IPS-15b (cell line): ENCODE data around the gene NPR3.

Experiments
- H3K27me3 ChIP-seq: one replicate; pipeline ENCODE4 v1.6.1; 2013; ENCODE audit warnings: low read length; ENCODE audit not compliant: control insufficient read depth, insufficient read depth
- H3K36me3 ChIP-seq: one replicate; pipeline ENCODE4 v1.6.1; 2013; ENCODE audit warnings: low read length; ENCODE audit not compliant: control insufficient read depth, insufficient read depth
- H3K4me1 ChIP-seq: one replicate; pipeline ENCODE4 v1.6.1; 2013; ENCODE audit warnings: mild to moderate bottlenecking, low read length; ENCODE audit not compliant: control insufficient read depth, insufficient read depth
- H3K4me3 ChIP-seq: one replicate; pipeline ENCODE4 v1.5.1; 2013; ENCODE audit warnings: low read depth, low read length
- H3K9ac ChIP-seq: one replicate; pipeline ENCODE4 v1.6.1; 2013; ENCODE audit warnings: low read depth, mild to moderate bottlenecking, low read length
- H3K9me3 ChIP-seq: one replicate; pipeline ENCODE4 v1.6.1; 2013; ENCODE audit warnings: mild to moderate bottlenecking, low read length; ENCODE audit not compliant: control insufficient read depth, insufficient read depth

The NPR3 gene

GRCh38 chr5:32710550-32711361, at the start of gene NPR3:
NPR3 (plus strand) TSS chr5:32711321; CDS start chr5:32711777, 456 bp downstream.
- Histone ChIP-seq H3K36me3 (no peaks in the 10 kb centered on the region), H3K4me1 (peaks cover 2% of the 10 kb centered on the region), H3K4me3 (peak within 1 kb of the TSS; percentile 73), H3K9ac (peak within 1 kb of the TSS; percentile 47), H3K9me3 (no peaks in the 10 kb centered on the region), H3K27me3 (peaks cover 82% of the 10 kb centered on the region)

DNA sequence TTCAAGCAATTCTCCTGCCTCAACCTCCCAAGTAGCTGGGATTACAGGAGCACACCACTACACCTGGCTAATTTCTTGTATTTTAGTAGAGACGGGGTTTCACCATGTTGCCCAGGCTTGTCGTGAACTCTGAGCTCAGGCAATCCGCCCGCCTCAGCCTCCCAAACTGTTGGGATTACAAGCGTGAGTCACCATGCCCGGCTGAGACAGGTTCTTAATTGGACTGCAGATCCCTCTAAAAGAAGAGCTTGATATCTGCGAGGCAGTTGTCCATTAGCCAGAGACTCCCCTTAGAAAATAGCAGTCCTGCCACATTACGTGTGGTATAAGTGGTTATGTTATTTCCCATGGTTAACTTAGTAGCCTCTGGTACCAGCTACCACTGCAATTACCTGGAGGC, 46.6 kb upstream of the NPR3 start:
- no peaks in the 10 kb centered on the region for H3K27me3 ChIP-seq
- peaks cover 4% of the 10 kb centered on the region for H3K9me3 ChIP-seq
- no peaks in the 10 kb centered on the region for H3K4me1 ChIP-seq
- H3K9ac ChIP-seq, result no peak overlapping the region
- H3K4me3 ChIP-seq, result no peak overlapping the region
- no peaks in the 10 kb centered on the region for H3K36me3 ChIP-seq

- Histone ChIP-seq H3K4me1 (no peaks in the 10 kb centered on the region), H3K27me3 (no peaks in the 10 kb centered on the region), H3K9ac (no peak overlapping the region), H3K36me3 (no peaks in the 10 kb centered on the region), H3K4me3 (no peak overlapping the region), H3K9me3 (peaks cover 4% of the 10 kb centered on the region)
Observed at GRCh38 chr5:32668552-32668951, 42.6 kb upstream of the NPR3 start.

DNA sequence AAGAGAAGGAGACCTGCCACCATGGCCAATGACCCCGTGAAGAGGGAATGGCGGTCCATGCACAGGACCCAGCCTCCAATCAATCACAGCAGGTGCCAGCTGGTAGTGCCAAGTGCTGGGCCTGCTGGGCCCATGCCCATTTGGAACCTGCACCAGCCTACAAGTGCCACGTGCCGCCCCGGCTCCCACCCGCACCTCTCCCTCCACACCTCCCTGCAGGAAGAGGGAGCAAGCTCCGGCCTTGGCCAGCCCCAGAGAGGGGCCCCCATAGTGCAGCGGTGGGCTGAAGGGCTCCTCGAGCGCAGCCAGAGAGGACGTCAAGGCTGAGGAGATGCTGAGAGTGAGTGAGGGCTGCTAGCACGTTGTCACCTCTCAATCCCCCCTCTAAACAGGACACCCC, 37.8 kb upstream of the NPR3 start:
- H3K27me3 ChIP-seq, result no peaks in the 10 kb centered on the region
- H3K4me3 ChIP-seq, result no peak overlapping the region
- no peak overlapping the region for H3K9ac ChIP-seq
- H3K36me3 ChIP-seq, result no peaks in the 10 kb centered on the region
- H3K9me3 ChIP-seq, result no peaks in the 10 kb centered on the region
- no peaks in the 10 kb centered on the region for H3K4me1 ChIP-seq

- no peaks in the 10 kb centered on the region for H3K36me3 ChIP-seq
- H3K9me3 ChIP-seq, result no peaks in the 10 kb centered on the region
- no peaks in the 10 kb centered on the region for H3K27me3 ChIP-seq
- no peak overlapping the region for H3K9ac ChIP-seq
- no peaks in the 10 kb centered on the region for H3K4me1 ChIP-seq
- H3K4me3 ChIP-seq, result no peak overlapping the region
Observed at GRCh38 chr5:32677023-32677422, 34.1 kb upstream of the NPR3 start.

DNA sequence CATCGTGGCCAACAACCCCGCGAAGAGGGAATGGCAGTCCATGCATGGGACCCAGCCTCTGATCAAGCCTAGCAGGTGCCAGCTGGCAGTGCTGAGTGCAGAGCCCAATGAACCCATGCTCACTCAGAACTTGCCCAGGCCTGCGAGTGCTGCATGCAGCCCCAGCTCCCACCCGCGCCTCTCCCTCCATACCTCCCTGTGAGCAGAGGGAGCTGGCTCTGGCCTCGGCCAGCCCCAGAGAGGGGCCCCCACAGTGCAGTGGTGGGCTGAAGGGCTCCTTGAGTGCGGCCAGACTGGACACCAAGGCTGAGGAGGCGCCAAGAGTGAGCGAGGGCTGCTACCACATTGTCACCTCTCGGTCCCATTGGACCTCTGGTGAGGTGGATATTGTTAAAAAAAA, 32.6 kb upstream of the NPR3 start:
- no peak overlapping the region for H3K4me3 ChIP-seq
- peaks cover 3% of the 10 kb centered on the region for H3K9me3 ChIP-seq
- H3K9ac ChIP-seq, result no peak overlapping the region
- H3K27me3 ChIP-seq, result no peaks in the 10 kb centered on the region
- H3K4me1 ChIP-seq, result no peaks in the 10 kb centered on the region
- no peaks in the 10 kb centered on the region for H3K36me3 ChIP-seq

DNA sequence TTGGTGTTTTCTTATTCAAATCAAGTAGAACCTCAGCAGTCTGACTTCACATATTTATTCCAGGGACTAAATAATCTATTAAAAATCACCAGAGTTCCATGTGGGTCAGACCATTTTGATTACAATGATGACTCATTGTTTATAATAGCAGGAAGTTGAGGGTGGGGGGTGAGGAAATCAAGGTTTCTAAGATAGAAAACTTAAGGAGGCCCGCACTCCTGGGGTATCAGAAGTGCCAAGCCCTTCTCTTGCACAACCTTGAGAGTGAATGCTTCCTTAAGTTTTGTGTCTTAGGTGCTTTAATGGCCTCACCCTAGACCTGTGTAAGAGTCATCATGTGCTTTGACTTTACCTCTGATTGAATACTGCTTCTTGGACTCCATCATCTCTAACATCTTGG, 31.9 kb upstream of the NPR3 start:
- H3K36me3 ChIP-seq, result no peaks in the 10 kb centered on the region
- no peaks in the 10 kb centered on the region for H3K27me3 ChIP-seq
- peaks cover 9% of the 10 kb centered on the region for H3K9me3 ChIP-seq
- no peak overlapping the region for H3K4me3 ChIP-seq
- H3K4me1 ChIP-seq, result no peaks in the 10 kb centered on the region
- no peak overlapping the region for H3K9ac ChIP-seq

- H3K27me3 ChIP-seq, result no peaks in the 10 kb centered on the region
- H3K4me1 ChIP-seq, result no peaks in the 10 kb centered on the region
- H3K9ac ChIP-seq, result no peak overlapping the region
Observed at GRCh38 chr5:32680183-32680582, 30.9 kb upstream of the NPR3 start.

DNA sequence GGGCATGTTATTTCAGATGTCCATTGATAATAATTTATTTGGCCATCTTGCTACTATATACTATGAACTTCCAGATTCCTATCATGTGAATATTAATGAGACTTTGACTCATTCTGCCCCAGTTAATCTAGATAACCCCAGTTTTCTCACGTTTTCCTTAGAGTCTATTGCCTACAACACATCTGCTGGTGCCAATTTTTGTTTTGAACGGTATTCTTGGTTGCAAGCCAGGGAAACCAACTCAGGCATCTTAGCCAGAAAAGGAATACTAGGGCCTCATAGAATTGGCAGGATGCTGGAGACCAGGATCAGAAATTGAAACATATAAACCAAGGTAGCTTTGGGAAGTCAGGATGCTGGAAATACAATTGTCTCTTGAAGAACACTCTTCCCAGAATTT, 28.0 kb upstream of the NPR3 start:
- no peaks in the 10 kb centered on the region for H3K27me3 ChIP-seq
- no peaks in the 10 kb centered on the region for H3K4me1 ChIP-seq
- no peaks in the 10 kb centered on the region for H3K36me3 ChIP-seq
- no peak overlapping the region for H3K9ac ChIP-seq
- no peak overlapping the region for H3K4me3 ChIP-seq
- peaks cover 19% of the 10 kb centered on the region for H3K9me3 ChIP-seq

More at GRCh38 chr5:32680183-32680582, 30.9 kb upstream of the NPR3 start:
- Histone ChIP-seq H3K4me3 (no peak overlapping the region), H3K9me3 (peaks cover 17% of the 10 kb centered on the region), H3K36me3 (no peaks in the 10 kb centered on the region)

DNA sequence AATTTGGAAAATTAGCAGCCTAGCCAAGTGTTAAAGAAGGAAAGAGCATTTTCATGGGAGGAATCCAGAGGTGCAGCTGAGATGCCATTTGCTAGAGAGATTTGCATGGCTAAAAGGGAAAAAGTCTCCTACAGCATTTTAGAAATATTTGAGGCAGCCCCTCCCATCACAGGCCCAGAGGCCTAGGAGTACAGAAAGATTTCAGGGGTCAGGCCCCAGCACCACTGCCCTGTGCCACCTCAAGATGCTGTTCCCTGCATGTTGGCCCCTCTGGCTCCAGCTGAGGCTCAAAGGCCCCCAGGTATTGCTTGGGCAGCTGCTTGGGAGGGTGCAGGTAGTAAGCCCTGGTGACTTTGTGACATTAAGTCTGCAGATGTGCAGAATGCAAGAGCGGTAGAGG, 26.9 kb upstream of the NPR3 start:
- H3K4me1 ChIP-seq, result no peaks in the 10 kb centered on the region
- no peak overlapping the region for H3K9ac ChIP-seq
- H3K4me3 ChIP-seq, result no peak overlapping the region
- H3K9me3 ChIP-seq, result peaks cover 19% of the 10 kb centered on the region
- no peaks in the 10 kb centered on the region for H3K36me3 ChIP-seq
- no peaks in the 10 kb centered on the region for H3K27me3 ChIP-seq

DNA sequence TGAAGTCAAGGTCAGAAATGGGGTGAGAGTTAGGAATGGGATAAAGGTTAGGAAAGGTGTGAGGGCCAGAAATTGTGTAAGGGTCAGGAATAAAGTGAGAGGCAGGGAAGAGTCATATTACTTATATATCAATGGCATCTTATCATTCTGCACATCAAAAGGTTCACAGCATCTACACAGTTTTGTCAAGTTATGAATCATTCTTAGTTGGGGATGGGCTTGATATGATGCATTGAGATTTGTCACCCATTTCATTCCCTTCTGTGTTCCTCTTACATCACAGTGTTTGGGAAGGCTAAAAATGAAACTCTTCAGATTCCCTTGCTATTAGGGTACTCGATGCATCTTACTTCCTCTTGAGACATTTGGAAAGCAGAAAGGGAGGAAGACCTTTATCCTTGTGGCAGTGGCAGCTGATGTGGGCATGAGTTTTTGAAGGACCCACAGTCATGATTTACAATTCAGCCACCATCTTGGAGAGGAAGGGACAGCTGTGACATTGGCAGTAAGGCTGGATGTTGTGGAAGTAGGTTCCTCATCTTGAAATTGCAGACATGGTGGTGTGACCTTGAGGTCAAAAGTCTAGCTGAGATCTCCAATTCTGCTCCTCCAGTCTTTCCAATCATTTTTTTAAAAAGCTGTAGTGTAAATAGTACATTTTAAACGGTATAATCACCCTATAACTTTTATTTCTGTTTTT, 24.2 kb upstream of the NPR3 start:
- Histone ChIP-seq H3K9me3 (peaks cover 19% of the 10 kb centered on the region), H3K9ac (no peak overlapping the region), H3K4me1 (no peaks in the 10 kb centered on the region), H3K36me3 (no peaks in the 10 kb centered on the region), H3K27me3 (no peaks in the 10 kb centered on the region), H3K4me3 (no peak overlapping the region)

DNA sequence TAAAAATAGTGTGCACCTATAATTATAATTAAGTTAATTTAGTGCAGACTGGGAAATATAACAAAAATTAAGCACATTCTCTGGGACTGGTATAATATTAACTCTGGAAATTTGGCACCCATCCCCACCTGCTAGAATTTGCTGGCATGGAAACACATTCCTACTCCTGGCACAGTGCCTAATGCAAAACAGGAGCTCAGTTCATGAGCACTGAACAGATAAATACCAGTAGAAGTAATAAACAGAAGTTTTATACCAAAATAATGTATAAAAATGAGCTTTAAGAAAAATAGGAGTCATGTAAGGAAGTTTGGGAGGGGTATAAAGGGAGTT, 23.7 kb upstream of the NPR3 start:
- no peaks in the 10 kb centered on the region for H3K4me1 ChIP-seq
- no peak overlapping the region for H3K9ac ChIP-seq
- H3K4me3 ChIP-seq, result no peak overlapping the region
- peaks cover 19% of the 10 kb centered on the region for H3K9me3 ChIP-seq
- no peaks in the 10 kb centered on the region for H3K27me3 ChIP-seq
- H3K36me3 ChIP-seq, result no peaks in the 10 kb centered on the region
